Vagina (tissue), 2 donors: Measurements from ENCODE around the gene ZNF567.

Experiments used
- CTCF ChIP-seq, 3 experiments: fragments of 450-650 bp in 2 of 3; fragments of 200-600 bp in 1 of 3; sonication (generic) in 1 of 3; IDR thresholded peaks; one replicate each; pipeline ENCODE4 v1.5.1; 2017 to 2019; ENCODE audit warnings: antibody characterized with exemption in 3 of 3, mild to moderate bottlenecking in 2 of 3, moderate library complexity in 2 of 3
- POLR2A ChIP-seq, 2 donors: fragments of 450-650 bp; IDR thresholded peaks; one replicate each; pipeline ENCODE4 v1.6.1; 2017; ENCODE audit warnings: antibody characterized with exemption in 2 of 2, mild to moderate bottlenecking in 2 of 2, moderate library complexity in 2 of 2
- POLR2AphosphoS5 ChIP-seq, 2 donors: sonication (generic); formaldehyde crosslinking; IDR thresholded peaks; one replicate each; pipeline ENCODE4 v1.9.0; 2017; ENCODE audit warnings: antibody characterized with exemption in 2 of 2, mild to moderate bottlenecking in 2 of 2, low read depth in 1 of 2; ENCODE audit not compliant: insufficient read depth in 1 of 2

- TF ChIP-seq CTCF (IDR thresholded peaks at IDR 0.05) (no peak), POLR2AphosphoS5 (IDR thresholded peaks at IDR 0.05; ENCODE audit: insufficient read depth in 1 of 2, low read depth in 1 of 2) (no peak), POLR2A (IDR thresholded peaks at IDR 0.05) (no peak)
These were observed 40.7 kb upstream of the ZNF567 start for GRCh38 chr19:36646746-36647145.
